ENCODE measurements around the gene ICAM4.

DNA sequence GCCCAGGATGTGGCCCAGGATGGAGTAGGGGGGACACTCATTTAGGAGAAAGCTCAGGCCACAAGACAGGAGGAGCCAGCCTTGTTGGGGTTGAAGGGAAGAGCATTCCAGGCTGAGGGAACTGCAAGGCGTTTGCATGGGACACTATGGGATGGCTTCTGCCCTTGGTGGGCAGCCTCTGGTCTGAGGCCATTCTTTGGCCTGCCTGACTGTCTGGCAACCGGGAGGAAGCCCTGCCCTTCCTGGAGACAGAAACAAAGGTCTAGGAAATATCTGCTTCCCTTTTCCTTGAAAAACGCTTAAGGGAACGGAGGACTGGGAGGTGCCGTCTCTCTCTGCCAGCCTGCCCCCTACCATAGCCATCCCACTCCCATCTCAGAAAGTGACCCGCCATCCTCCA, 18.7 kb upstream of the ICAM4 start:
- TF ChIP-seq TEAD4 (IDR thresholded peaks at IDR 0.05) = no peak
- TF ChIP-seq EP300 (IDR thresholded peaks at IDR 0.05; ENCODE audit: borderline replicate concordance) = no peak
- TF ChIP-seq TCF12 (IDR thresholded peaks at IDR 0.05; ENCODE audit: low read depth) = no peak
- TF ChIP-seq USF1 (IDR thresholded peaks at IDR 0.05) = no peak
- no peak for TF ChIP-seq MAX (IDR thresholded peaks at IDR 0.05)
- no peak for TF ChIP-seq YY1 (IDR thresholded peaks at IDR 0.05; ENCODE audit: low read depth)
- TF ChIP-seq, protein P1, sequence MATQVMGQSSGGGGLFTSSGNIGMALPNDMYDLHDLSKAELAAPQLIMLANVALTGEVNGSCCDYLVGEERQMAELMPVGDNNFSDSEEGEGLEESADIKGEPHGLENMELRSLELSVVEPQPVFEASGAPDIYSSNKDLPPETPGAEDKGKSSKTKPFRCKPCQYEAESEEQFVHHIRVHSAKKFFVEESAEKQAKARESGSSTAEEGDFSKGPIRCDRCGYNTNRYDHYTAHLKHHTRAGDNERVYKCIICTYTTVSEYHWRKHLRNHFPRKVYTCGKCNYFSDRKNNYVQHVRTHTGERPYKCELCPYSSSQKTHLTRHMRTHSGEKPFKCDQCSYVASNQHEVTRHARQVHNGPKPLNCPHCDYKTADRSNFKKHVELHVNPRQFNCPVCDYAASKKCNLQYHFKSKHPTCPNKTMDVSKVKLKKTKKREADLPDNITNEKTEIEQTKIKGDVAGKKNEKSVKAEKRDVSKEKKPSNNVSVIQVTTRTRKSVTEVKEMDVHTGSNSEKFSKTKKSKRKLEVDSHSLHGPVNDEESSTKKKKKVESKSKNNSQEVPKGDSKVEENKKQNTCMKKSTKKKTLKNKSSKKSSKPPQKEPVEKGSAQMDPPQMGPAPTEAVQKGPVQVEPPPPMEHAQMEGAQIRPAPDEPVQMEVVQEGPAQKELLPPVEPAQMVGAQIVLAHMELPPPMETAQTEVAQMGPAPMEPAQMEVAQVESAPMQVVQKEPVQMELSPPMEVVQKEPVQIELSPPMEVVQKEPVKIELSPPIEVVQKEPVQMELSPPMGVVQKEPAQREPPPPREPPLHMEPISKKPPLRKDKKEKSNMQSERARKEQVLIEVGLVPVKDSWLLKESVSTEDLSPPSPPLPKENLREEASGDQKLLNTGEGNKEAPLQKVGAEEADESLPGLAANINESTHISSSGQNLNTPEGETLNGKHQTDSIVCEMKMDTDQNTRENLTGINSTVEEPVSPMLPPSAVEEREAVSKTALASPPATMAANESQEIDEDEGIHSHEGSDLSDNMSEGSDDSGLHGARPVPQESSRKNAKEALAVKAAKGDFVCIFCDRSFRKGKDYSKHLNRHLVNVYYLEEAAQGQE (IDR thresholded peaks at IDR 0.05; ENCODE audit: low read depth) = no peak
- TF ChIP-seq RAD21 (IDR thresholded peaks at IDR 0.05; ENCODE audit: low read depth) = no peak
